ENCODE measurements around the gene KIAA0930. TPM values are rescaled to one million over a fixed set of nuclear protein-coding genes. Genes with fewer than 3 reads are reported as not detected.

Gene KIAA0930
- total and polyA plus RNA-seq, 3 donors from 2014 or later = 62.4 to 77.5 (median 62.9) TPM

DNA sequence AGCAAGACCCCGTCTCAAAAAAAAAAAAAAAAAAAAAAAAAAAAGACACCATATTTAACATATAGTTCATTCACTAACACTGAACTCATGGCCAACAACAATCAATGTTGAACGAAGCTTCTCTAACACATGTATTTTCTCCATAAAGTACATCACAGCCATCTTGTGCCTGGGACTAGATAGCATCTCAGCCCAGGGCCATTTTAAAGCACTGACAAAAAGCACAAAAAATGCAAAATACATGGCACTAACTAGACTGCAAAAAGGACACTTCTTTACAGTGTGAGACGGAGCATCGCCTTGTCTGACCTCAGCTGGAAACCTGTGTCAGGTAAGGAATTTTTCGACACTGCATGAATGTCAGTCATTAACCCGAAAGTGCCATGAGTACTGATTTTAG lies 23.3 kb downstream of the KIAA0930 start:
- Histone ChIP-seq H3K4me1 (peaks cover 8% of the 10 kb centered on the region), H3K36me3 (ENCODE audit: low read depth, missing control alignments) (no peaks in the 10 kb centered on the region), H3K4me3 (no peak overlapping the region), H3K27ac (no peak overlapping the region), H3K27me3 (no peaks in the 10 kb centered on the region), H3K9me3 (no peaks in the 10 kb centered on the region)
- DNase-seq = no peak
- intact Hi-C loops (cut with DNase I; ENCODE audit: low total_unique reads) = no loop called here
- 95 to 96% methylated on average over 6 of the region's 6 CpGs for WGBS, 2 donors
- no peak for TF ChIP-seq POLR2A (IDR thresholded peaks at IDR 0.05)
- TF ChIP-seq, protein P1, sequence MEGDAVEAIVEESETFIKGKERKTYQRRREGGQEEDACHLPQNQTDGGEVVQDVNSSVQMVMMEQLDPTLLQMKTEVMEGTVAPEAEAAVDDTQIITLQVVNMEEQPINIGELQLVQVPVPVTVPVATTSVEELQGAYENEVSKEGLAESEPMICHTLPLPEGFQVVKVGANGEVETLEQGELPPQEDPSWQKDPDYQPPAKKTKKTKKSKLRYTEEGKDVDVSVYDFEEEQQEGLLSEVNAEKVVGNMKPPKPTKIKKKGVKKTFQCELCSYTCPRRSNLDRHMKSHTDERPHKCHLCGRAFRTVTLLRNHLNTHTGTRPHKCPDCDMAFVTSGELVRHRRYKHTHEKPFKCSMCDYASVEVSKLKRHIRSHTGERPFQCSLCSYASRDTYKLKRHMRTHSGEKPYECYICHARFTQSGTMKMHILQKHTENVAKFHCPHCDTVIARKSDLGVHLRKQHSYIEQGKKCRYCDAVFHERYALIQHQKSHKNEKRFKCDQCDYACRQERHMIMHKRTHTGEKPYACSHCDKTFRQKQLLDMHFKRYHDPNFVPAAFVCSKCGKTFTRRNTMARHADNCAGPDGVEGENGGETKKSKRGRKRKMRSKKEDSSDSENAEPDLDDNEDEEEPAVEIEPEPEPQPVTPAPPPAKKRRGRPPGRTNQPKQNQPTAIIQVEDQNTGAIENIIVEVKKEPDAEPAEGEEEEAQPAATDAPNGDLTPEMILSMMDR (IDR thresholded peaks at IDR 0.05) = no peak

DNA sequence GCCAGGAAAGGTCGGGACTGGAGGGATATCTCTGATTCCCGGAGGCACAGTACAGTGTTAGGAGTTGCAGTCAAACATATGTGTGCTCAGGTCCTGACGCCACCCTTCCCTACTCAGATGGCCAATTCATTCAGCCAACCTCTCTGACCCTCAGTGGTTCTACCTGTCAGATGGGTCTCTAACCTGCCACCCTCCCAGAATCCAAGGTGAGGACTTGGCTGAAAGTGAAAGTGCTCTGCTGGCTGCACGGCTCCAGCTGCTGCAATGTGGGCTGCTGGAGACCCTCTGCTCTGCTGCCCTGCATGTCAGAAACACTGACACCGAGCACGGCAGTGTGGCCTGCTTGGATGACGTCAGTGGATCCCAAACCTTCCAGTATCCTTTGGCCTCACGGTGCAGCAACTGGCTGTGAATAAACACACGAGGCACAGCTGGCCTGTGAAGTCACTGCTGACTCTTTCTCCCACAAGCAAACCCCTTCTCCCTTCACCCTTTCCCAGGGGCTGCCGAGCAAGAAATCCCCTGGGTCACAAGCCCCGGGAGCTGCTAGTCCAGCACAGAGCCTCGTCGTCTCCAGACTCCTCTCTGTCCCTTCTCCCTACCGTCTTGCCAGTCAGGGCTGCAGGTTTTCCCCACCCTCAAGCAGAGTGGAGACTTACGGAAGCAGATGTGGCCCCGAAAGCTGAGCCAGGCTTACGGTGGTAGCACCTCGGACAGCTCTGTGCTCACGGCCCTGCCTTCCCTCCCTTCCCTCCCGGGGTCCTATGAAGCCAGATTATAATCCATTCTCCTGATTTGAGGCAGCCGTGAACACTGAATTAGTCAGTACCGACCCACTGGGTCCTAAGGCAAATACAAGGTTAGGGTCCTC lies 24.3 kb downstream of the KIAA0930 start:
- intact Hi-C loops (cut with DNase I; ENCODE audit: low total_unique reads) = no loop called here
- H3K27ac ChIP-seq = no peak overlapping the region
- H3K9me3 ChIP-seq = no peaks in the 10 kb centered on the region
- H3K27me3 ChIP-seq = no peaks in the 10 kb centered on the region
- TF ChIP-seq, protein P1 (IDR thresholded peaks at IDR 0.05) = no peak
- TF ChIP-seq POLR2A (IDR thresholded peaks at IDR 0.05) = no peak
- H3K36me3 ChIP-seq (ENCODE audit: low read depth, missing control alignments) = no peaks in the 10 kb centered on the region
- DNase-seq = no peak
- H3K4me3 ChIP-seq = no peak overlapping the region
- WGBS, 2 donors = 44 to 50% methylated on average over 20 to 22 of the region's 22 CpGs
- peaks cover 15% of the 10 kb centered on the region for H3K4me1 ChIP-seq

DNA sequence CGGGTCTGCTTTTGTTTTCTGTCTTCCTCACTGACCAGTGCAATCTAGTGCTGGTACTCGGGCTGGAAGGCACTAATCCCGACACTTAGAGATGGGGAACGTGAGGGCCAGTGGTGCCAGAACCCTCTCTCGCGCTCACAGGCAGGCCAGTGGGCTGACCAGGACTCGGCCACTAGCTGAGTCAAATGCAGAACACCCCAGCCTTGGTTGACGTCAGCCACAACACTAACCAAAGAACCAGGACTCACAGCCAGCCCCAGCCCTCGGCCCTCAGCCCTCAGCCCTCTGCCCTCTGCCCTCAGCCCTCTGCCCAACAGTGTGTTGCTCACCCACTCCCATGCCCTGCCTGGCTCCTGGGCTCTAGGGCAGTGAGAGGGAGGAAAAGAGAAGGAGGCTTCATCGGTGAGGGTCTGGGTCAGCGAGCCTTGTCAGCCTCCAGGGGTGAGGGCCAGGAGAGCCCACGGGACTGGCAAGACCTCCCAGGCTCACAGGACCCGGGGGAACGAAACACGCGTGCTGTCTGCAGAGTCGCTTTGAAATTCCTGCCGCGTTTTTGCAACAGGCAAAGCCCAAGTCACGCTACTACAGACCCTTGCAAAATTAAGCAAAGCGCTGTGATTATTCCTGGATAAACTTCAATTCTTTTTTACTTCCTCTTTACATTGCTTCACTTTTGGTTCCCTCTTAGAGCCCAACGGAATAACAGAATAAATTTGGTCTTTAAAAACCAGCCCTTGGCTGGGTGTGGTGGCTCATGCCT lies 27.5 kb downstream of the KIAA0930 start:
- WGBS, 2 donors = 61 to 64% methylated on average over 19 to 22 of the region's 22 CpGs
- DNase-seq = peak; percentile 55
- H3K4me1 ChIP-seq = peaks cover 15% of the 10 kb centered on the region
- H3K4me3 ChIP-seq = no peak overlapping the region
- H3K27ac ChIP-seq = peak overlapping the region; percentile 26 to 70
- H3K36me3 ChIP-seq (ENCODE audit: low read depth, missing control alignments) = no peaks in the 10 kb centered on the region
- H3K27me3 ChIP-seq = no peaks in the 10 kb centered on the region
- H3K9me3 ChIP-seq = no peaks in the 10 kb centered on the region
- intact Hi-C loops (cut with DNase I; ENCODE audit: low total_unique reads) = no loop called here
- TF ChIP-seq, protein P1 (IDR thresholded peaks at IDR 0.05) = no peak
- TF ChIP-seq POLR2A (IDR thresholded peaks at IDR 0.05) = no peak

DNA sequence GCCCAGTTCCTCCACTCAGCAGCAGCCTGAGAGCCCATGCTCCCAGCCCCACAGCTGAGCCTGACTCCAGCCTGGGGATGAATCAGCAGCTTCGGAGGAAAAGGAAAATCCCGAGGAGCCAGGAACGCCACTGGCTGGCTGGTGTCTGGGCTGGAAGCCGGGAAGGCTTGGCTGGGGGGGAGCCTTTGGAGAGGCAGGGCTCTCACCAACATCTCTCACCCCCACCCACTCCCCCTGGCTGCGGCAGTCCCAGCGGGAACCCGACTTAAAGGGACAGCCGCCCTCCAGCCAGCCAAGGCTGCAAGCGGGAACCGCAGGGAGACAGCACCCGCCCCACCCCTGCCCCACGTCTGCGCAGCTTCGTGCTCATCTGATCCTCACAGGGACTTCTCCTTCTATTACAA lies 28.4 kb downstream of the KIAA0930 start:
- no peak for TF ChIP-seq POLR2A (IDR thresholded peaks at IDR 0.05)
- TF ChIP-seq, protein P1 (IDR thresholded peaks at IDR 0.05) = peak in 1 of 3 experiments; percentile 2
- peak; percentile 74 for DNase-seq
- no peaks in the 10 kb centered on the region for H3K9me3 ChIP-seq
- no peaks in the 10 kb centered on the region for H3K36me3 ChIP-seq (ENCODE audit: low read depth, missing control alignments)
- H3K4me1 ChIP-seq = peaks cover 15% of the 10 kb centered on the region
- WGBS, 2 donors = 21 to 22% methylated on average over 11 to 14 of the region's 14 CpGs
- H3K27ac ChIP-seq = peak overlapping the region; percentile 26 to 70
- no peak overlapping the region for H3K4me3 ChIP-seq
- intact Hi-C loops (cut with DNase I; ENCODE audit: low total_unique reads) = no loop called here
- no peaks in the 10 kb centered on the region for H3K27me3 ChIP-seq

All from testis (tissue), 3 donors.